ENCODE data around the gene WNT9B.
A peak's percentile ranks its signal among the peaks of the same experiment; 100 is the strongest.

Gene WNT9B

GRCh38 chr17:46889519-46889918 is 38.1 kb downstream of the WNT9B start:
- no peak overlapping the region for H3K4me3 ChIP-seq (ENCODE audit: low read length)
- no peak for TF ChIP-seq CTCF (conservative IDR thresholded peaks at IDR 0.05; ENCODE audit: low read depth, low read length)
- no peak for DNase-seq (ENCODE audit: low read depth)

GRCh38 chr17:46889992-46890564 is 38.7 kb downstream of the WNT9B start:
- DNase-seq (ENCODE audit: low read depth), result peak; percentile 63
- no peak overlapping the region for H3K4me3 ChIP-seq (ENCODE audit: low read length)
- no peak for TF ChIP-seq CTCF (conservative IDR thresholded peaks at IDR 0.05; ENCODE audit: low read depth, low read length)

GRCh38 chr17:46890638-46891037 is 39.3 kb downstream of the WNT9B start:
- TF ChIP-seq CTCF (conservative IDR thresholded peaks at IDR 0.05; ENCODE audit: low read depth, low read length), result no peak
- no peak overlapping the region for H3K4me3 ChIP-seq (ENCODE audit: low read length)
- no peak for DNase-seq (ENCODE audit: low read depth)

- DNase-seq (ENCODE audit: low read depth), result no peak
- no peak for TF ChIP-seq CTCF (conservative IDR thresholded peaks at IDR 0.05; ENCODE audit: low read depth, low read length)
- no peak overlapping the region for H3K4me3 ChIP-seq (ENCODE audit: low read length)
Measured at GRCh38 chr17:46892192-46892703, 40.9 kb downstream of the WNT9B start.

GRCh38 chr17:46894024-46894423 is 42.6 kb downstream of the WNT9B start:
- no peak for TF ChIP-seq CTCF (conservative IDR thresholded peaks at IDR 0.05; ENCODE audit: low read depth, low read length)
- no peak for DNase-seq (ENCODE audit: low read depth)
- H3K4me3 ChIP-seq (ENCODE audit: low read length), result no peak overlapping the region

GRCh38 chr17:46894476-46895151 is 43.2 kb downstream of the WNT9B start:
- no peak overlapping the region for H3K4me3 ChIP-seq (ENCODE audit: low read length)
- no peak for DNase-seq (ENCODE audit: low read depth)
- TF ChIP-seq CTCF (conservative IDR thresholded peaks at IDR 0.05; ENCODE audit: low read depth, low read length), result no peak

- no peak for TF ChIP-seq CTCF (conservative IDR thresholded peaks at IDR 0.05; ENCODE audit: low read depth, low read length)
- no peak for DNase-seq (ENCODE audit: low read depth)
- H3K4me3 ChIP-seq (ENCODE audit: low read length), result no peak overlapping the region
Measured at GRCh38 chr17:46895171-46895570, 43.8 kb downstream of the WNT9B start.

Measured in retinal pigment epithelial cell (primary cell).